ENCODE results near the gene COLEC12.
A peak's percentile ranks its signal among the peaks of the same experiment; 100 is the strongest.

The COLEC12 gene

GRCh38 chr18:323253-323622 is 177.3 kb downstream of the COLEC12 start:
- no peak for TF ChIP-seq ZNF768 (tag by site-specific recombination; IDR thresholded peaks at IDR 0.05)
- TF ChIP-seq ZNF148 (tag by site-specific recombination; IDR thresholded peaks at IDR 0.05; ENCODE audit: borderline replicate concordance): no peak
- peak; percentile 76 for TF ChIP-seq PRDM1 (tag by site-specific recombination; IDR thresholded peaks at IDR 0.05)
- TF ChIP-seq ZBTB17 (tag by site-specific recombination; IDR thresholded peaks at IDR 0.05): no peak
- no peak for TF ChIP-seq ZNF341 (tag by site-specific recombination; IDR thresholded peaks at IDR 0.05; ENCODE audit: low read depth)
- no peak for TF ChIP-seq SETDB1 (IDR thresholded peaks at IDR 0.05; ENCODE audit: insufficient read length, low read length)
- peak; percentile 63; the same call in 1 of the 2 replicates for TF ChIP-seq GFI1B (tag by site-specific recombination; IDR thresholded peaks at IDR 0.05)
- peaks cover 3% of the 10 kb centered on the region; the same call in 1 of the 2 replicates for H3K4me1 ChIP-seq (ENCODE audit: control insufficient read depth, insufficient read depth, low read length)
- CTCF ChIA-PET: interaction anchor here (1.2 kb wide), 1 partner anchor 11 kb away, joined by 3 read pairs; no protein-coding TSS in a partner anchor
- no peak overlapping the region for H3K4me3 ChIP-seq (ENCODE audit: low read depth, low read length)
- H3K27ac ChIP-seq (ENCODE audit: extremely low read depth, low read depth, low read length): no peak overlapping the region
- no peaks in the 10 kb centered on the region for H3K9me3 ChIP-seq (ENCODE audit: control insufficient read depth, insufficient read depth, low read depth, low read length)
- peaks cover 0 to 3% of the 10 kb centered on the region in 2 experiments; a peak in 1 of 3 replicates for H3K36me3 ChIP-seq (ENCODE audit: control insufficient read depth in 2 of 2, insufficient read depth in 1 of 2, low read length in 2 of 2)
- POLR2A ChIA-PET: no interaction called here

GRCh38 chr18:321865-322467 is 178.5 kb downstream of the COLEC12 start:
- POLR2A ChIA-PET: no interaction called here
- CTCF ChIA-PET: interaction anchor here (0.6 to 0.7 kb wide), 2 partner anchors 34 to 517 kb away, joined by 3 to 4 read pairs; no protein-coding TSS in a partner anchor
- Histone ChIP-seq H3K27ac (ENCODE audit: extremely low read depth, low read depth, low read length) (no peak overlapping the region), H3K4me1 (ENCODE audit: control insufficient read depth, insufficient read depth, low read length) (peaks cover 3% of the 10 kb centered on the region; the same call in 1 of the 2 replicates), H3K9me3 (ENCODE audit: control insufficient read depth, insufficient read depth, low read depth, low read length) (no peaks in the 10 kb centered on the region), H3K36me3 (ENCODE audit: control insufficient read depth in 2 of 2, insufficient read depth in 1 of 2, low read length in 2 of 2) (peaks cover 0 to 3% of the 10 kb centered on the region in 2 experiments; a peak in 1 of 3 replicates), H3K4me3 (ENCODE audit: low read depth, low read length) (no peak overlapping the region)
- TF ChIP-seq SETDB1 (IDR thresholded peaks at IDR 0.05; ENCODE audit: insufficient read length, low read length): no peak
- TF ChIP-seq WT1 (tag by site-specific recombination; IDR thresholded peaks at IDR 0.05): 0 out of 2 replicates have a peak, but pooled peaks have one; percentile 10

GRCh38 chr18:320155-320554 is 180.3 kb downstream of the COLEC12 start:
- H3K9me3 ChIP-seq (ENCODE audit: control insufficient read depth, insufficient read depth, low read depth, low read length): no peaks in the 10 kb centered on the region
- no peak overlapping the region for H3K27ac ChIP-seq (ENCODE audit: extremely low read depth, low read depth, low read length)
- H3K4me1 ChIP-seq (ENCODE audit: control insufficient read depth, insufficient read depth, low read length): peaks cover 3% of the 10 kb centered on the region; the same call in 1 of the 2 replicates
- H3K36me3 ChIP-seq (ENCODE audit: control insufficient read depth in 2 of 2, insufficient read depth in 1 of 2, low read length in 2 of 2): peaks cover 0 to 3% of the 10 kb centered on the region in 2 experiments; a peak in 1 of 3 replicates
- POLR2A ChIA-PET: no interaction called here
- no peak for TF ChIP-seq ZSCAN5A (tag by site-specific recombination; IDR thresholded peaks at IDR 0.05)
- no peak for TF ChIP-seq ZBTB6 (tag by site-specific recombination; IDR thresholded peaks at IDR 0.05)
- TF ChIP-seq ZXDB (tag by site-specific recombination; IDR thresholded peaks at IDR 0.05): no peak
- no peak for TF ChIP-seq HOXD13 (CRISPR knock-in tag; IDR thresholded peaks at IDR 0.05; ENCODE audit: borderline replicate concordance)
- no peak for TF ChIP-seq ZNF23 (tag by site-specific recombination; IDR thresholded peaks at IDR 0.05; ENCODE audit: borderline replicate concordance)
- no peak for TF ChIP-seq ZNF76 (tag by site-specific recombination; IDR thresholded peaks at IDR 0.05; ENCODE audit: borderline replicate concordance, low read depth)
- TF ChIP-seq INSM2 (tag by site-specific recombination; IDR thresholded peaks at IDR 0.05): no peak
- no peak for TF ChIP-seq ZNF645 (tag by site-specific recombination; IDR thresholded peaks at IDR 0.05)
- no peak for TF ChIP-seq HOXC10 (CRISPR knock-in tag; IDR thresholded peaks at IDR 0.05)
- no peak for TF ChIP-seq WT1 (tag by site-specific recombination; IDR thresholded peaks at IDR 0.05)
- TF ChIP-seq ZNF211 (tag by site-specific recombination; IDR thresholded peaks at IDR 0.05; ENCODE audit: low read depth): no peak
- H3K4me3 ChIP-seq (ENCODE audit: low read depth, low read length): no peak overlapping the region
- CTCF ChIA-PET: no interaction called here

Measured in HEK293 (cell line).